ENCODE results near the gene LRMDA. TPM values are rescaled to one million over a fixed set of nuclear protein-coding genes. Genes with fewer than 3 reads are reported as not detected.

LRMDA gene
- total and polyA plus RNA-seq, 2 donors (not counting 3 experiments of a cell fraction or from before 2014, with no cell fraction given): 9.7 to 18.0 TPM

GRCh38 chr10:75763652-75764051 lies 332.2 kb downstream of the LRMDA start:
- no peaks in the 10 kb centered on the region for H4K20me1 ChIP-seq (replicated peaks; ENCODE audit: control insufficient read depth, extremely low read depth, insufficient read depth, low read length)
- peaks cover 2% of the 10 kb centered on the region for H3K9me1 ChIP-seq (replicated peaks; ENCODE audit: control insufficient read depth, extremely low read depth, insufficient read depth, low read length)
- POLR2A ChIA-PET: no interaction called here
- H3K9me3 ChIP-seq (replicated peaks; ENCODE audit: control insufficient read depth, insufficient read depth, low read length): no peaks in the 10 kb centered on the region
- dilution Hi-C loops (cut with MboI; ENCODE audit: extremely low pct_ligation_motif_present, low sequenced_read_pairs): no loop called here
- H3K4me2 ChIP-seq (ENCODE audit: insufficient read depth, low read length): no peak overlapping the region
- H3K4me3 ChIP-seq (replicated peaks in 1 of 3; ENCODE audit: insufficient read depth in 1 of 3, low read depth in 1 of 3, low read length in 3 of 3): no peak overlapping the region
- CTCF ChIA-PET: no interaction called here
- no peak overlapping the region for H2AFZ ChIP-seq (ENCODE audit: low read depth, low read length)
- DNase-seq (ENCODE audit: low read depth, low spot score) (no peak), FAIRE-seq (no peak)
- no peak overlapping the region for H3K9ac ChIP-seq (replicated peaks; ENCODE audit: extremely low read depth, insufficient read depth, low read length)
- no TSS peak for BruUV-seq (replicated peaks)
- intact Hi-C loops (cut with micrococcal nuclease): loop anchor here (1.0 kb wide), 1 partner anchor 11 kb away; no protein-coding TSS in a partner anchor
- no peaks in the 10 kb centered on the region for H3K4me1 ChIP-seq (ENCODE audit: control insufficient read depth, extremely low read depth, insufficient read depth, low read length)
- no peaks in the 10 kb centered on the region for H3K79me2 ChIP-seq (ENCODE audit: control insufficient read depth, insufficient read depth, low read length)
- no peaks in the 10 kb centered on the region for H3K36me3 ChIP-seq (ENCODE audit: control insufficient read depth in 2 of 2, extremely low read depth in 1 of 2, insufficient read depth in 2 of 2, low read length in 2 of 2)
- TF ChIP-seq GATA2 (IDR thresholded peaks at IDR 0.05; ENCODE audit: insufficient read depth, insufficient read length, low read depth, low read length): no peak
- no peak for TF ChIP-seq CTCF (IDR thresholded peaks at IDR 0.05; ENCODE audit: extremely low read depth in 1 of 2, insufficient read depth in 1 of 2, low read depth in 1 of 2, low read length in 2 of 2)
- TF ChIP-seq POLR2A (IDR thresholded peaks at IDR 0.05; ENCODE audit: low read depth, low read length): no peak
- TF ChIP-seq MYC (IDR thresholded peaks at IDR 0.05; ENCODE audit: low read depth, low read length): no peak
- no peak for TF ChIP-seq EZH2 (IDR thresholded peaks at IDR 0.05; ENCODE audit: borderline replicate concordance, low read depth, low read length, severe bottlenecking)
- TF ChIP-seq MAX (IDR thresholded peaks at IDR 0.05; ENCODE audit: insufficient read depth, insufficient read length): no peak
- TF ChIP-seq JUN (IDR thresholded peaks at IDR 0.05; ENCODE audit: borderline replicate concordance, insufficient read depth, insufficient read length, low read depth): no peak
- no peak for TF ChIP-seq POLR2AphosphoS5 (IDR thresholded peaks at IDR 0.05; ENCODE audit: insufficient read depth, low read depth, low read length)
- TF ChIP-seq FOS (IDR thresholded peaks at IDR 0.05; ENCODE audit: borderline replicate concordance, insufficient read depth, low read length): no peak
- no peaks in the 10 kb centered on the region for H3K27me3 ChIP-seq (ENCODE audit: control insufficient read depth in 2 of 2, insufficient read depth in 2 of 2, low read length in 2 of 2)
- H3K27ac ChIP-seq (ENCODE audit: insufficient read depth, low read depth, low read length): no peak overlapping the region
